ENCODE measurements around the gene S100A6. TPM values are rescaled to one million over a fixed set of nuclear protein-coding genes. Genes with fewer than 3 reads are reported as not detected.
A peak's percentile ranks its signal among the peaks of the same experiment; 100 is the strongest.

S100A6 gene
- total and polyA plus RNA-seq, 11 donors = 157 to 1,213 (median 360) TPM

GRCh38 chr1:153541641-153542590 lies 6.1 kb upstream of the S100A6 start:
- Histone ChIP-seq H3K4me1 (peaks cover 3 to 81% (median 26%) of the 10 kb centered on the region in 12 donors), H3K36me3 (peaks cover 0 to 18% (median 0%) of the 10 kb centered on the region in 9 donors), H3K27me3 (no peaks in the 10 kb centered on the region), H3K27ac (peak overlapping the region in 5 of 12 donors; percentile 1 to 84 (median 37)), H3K9me3 (no peaks in the 10 kb centered on the region), H3K4me3 (no peak overlapping the region)
- no peak for DNase-seq
- no peak for ATAC-seq
- 75 to 80% (median 77%) methylated on average over 12 to 13 of the region's 13 CpGs for WGBS, 4 donors
- TF ChIP-seq CTCF (IDR thresholded peaks at IDR 0.05) (no peak), POLR2A (IDR thresholded peaks at IDR 0.05) (no peak)
- intact Hi-C loops (cut with DNase I) = no loop called here

GRCh38 chr1:153540394-153541361 lies 4.9 kb upstream of the S100A6 start, which contains the start of gene S100A5:
Gene S100A5, minus strand, starts transcription at chr1:153540934. Its CDS starts 743 bp downstream, at chr1:153540191.
- 87 to 89% (median 88%) methylated on average over 11 of the region's 11 CpGs for WGBS, 4 donors
- no peak for DNase-seq
- ATAC-seq = no peak
- no peaks in the 10 kb centered on the region for H3K27me3 ChIP-seq
- TF ChIP-seq CTCF (IDR thresholded peaks at IDR 0.05) (no peak), POLR2A (IDR thresholded peaks at IDR 0.05) (no peak)
- no peaks in the 10 kb centered on the region for H3K9me3 ChIP-seq
- peak within 1 kb of the TSS in 8 of 12 donors; percentile 5 to 84 (median 36) for H3K27ac ChIP-seq
- peaks cover 3 to 77% (median 26%) of the 10 kb centered on the region in 12 donors for H3K4me1 ChIP-seq
- no peak within 1 kb of the TSS for H3K4me3 ChIP-seq
- H3K36me3 ChIP-seq = peaks cover 0 to 18% (median 0%) of the 10 kb centered on the region in 9 donors
- intact Hi-C loops (cut with DNase I) = no loop called here

GRCh38 chr1:153539395-153540093 lies 3.8 kb upstream of the S100A6 start:
- intact Hi-C loops (cut with DNase I) = loop anchor here in 1 of 10 donors (10.0 kb wide), 1 partner anchor 445 kb away; the partner anchor contains the start of gene RAB13
- peaks cover 0 to 20% (median 0%) of the 10 kb centered on the region in 9 donors for H3K36me3 ChIP-seq
- no peaks in the 10 kb centered on the region for H3K9me3 ChIP-seq
- TF ChIP-seq POLR2A (IDR thresholded peaks at IDR 0.05) = no peak
- TF ChIP-seq CTCF (IDR thresholded peaks at IDR 0.05) = no peak
- ATAC-seq (no peak), DNase-seq (no peak)
- no peaks in the 10 kb centered on the region for H3K27me3 ChIP-seq
- peaks cover 0 to 76% (median 20%) of the 10 kb centered on the region in 12 donors for H3K4me1 ChIP-seq
- H3K4me3 ChIP-seq = no peak overlapping the region
- 84 to 92% (median 90%) methylated on average over 4 of the region's 4 CpGs for WGBS, 4 donors
- peak overlapping the region in 1 of 12 donors; percentile 84 for H3K27ac ChIP-seq

Data from heart left ventricle (tissue), 16 donors.